Nephron (organoid): ENCODE data around the gene CCAR1.
"Not testable (repeated sequence)": the region's sequence is repeated elsewhere in the genome, so short reads cannot be mapped to it uniquely, and the experiment has no call there.

Experiments used
- H3K27ac Mint-ChIP-seq, 3 experiments: 2 replicates each; pipeline ENCODE4 v1.8.0; 2020; ENCODE audit warnings: mixed read lengths in 3 of 3, mild to moderate bottlenecking in 2 of 3, moderate library complexity in 1 of 3
- H3K27me3 Mint-ChIP-seq: 2 replicates; pipeline ENCODE4 v1.8.0; 2021; ENCODE audit warnings: low read depth, mild to moderate bottlenecking, moderate library complexity, mixed read lengths
- H3K36me3 Mint-ChIP-seq: 2 replicates; pipeline ENCODE4 v1.8.0; 2020; ENCODE audit warnings: low read depth, mixed read lengths
- H3K4me1 Mint-ChIP-seq: 2 replicates; pipeline ENCODE4 v1.8.0; 2020; ENCODE audit warnings: mixed read lengths
- H3K4me3 Mint-ChIP-seq, 3 experiments: 2 replicates each; pipeline ENCODE4 v1.8.0; 2020; ENCODE audit warnings: mild to moderate bottlenecking in 3 of 3, mixed read lengths in 3 of 3, moderate library complexity in 2 of 3
- H3K9me3 Mint-ChIP-seq: 2 replicates; pipeline ENCODE4 v1.8.0; 2020; ENCODE audit warnings: mixed read lengths
- CTCF ChIP-seq, 3 experiments: fragments of 200-600 bp; sonication (generic); IDR thresholded peaks; one replicate each; pipeline ENCODE4 v1.5.0; 2021; ENCODE audit warnings: antibody characterized with exemption in 3 of 3; ENCODE audit not compliant: unreplicated experiment in 3 of 3

Gene CCAR1

GRCh38 chr10:68759223-68759863 lies 38.3 kb downstream of the CCAR1 start:
- no peak for TF ChIP-seq CTCF (IDR thresholded peaks at IDR 0.05; ENCODE audit: unreplicated experiment in 3 of 3)
- Mint-ChIP-seq H3K27ac (no peak overlapping the region), H3K4me1 (no peaks in the 10 kb centered on the region), H3K27me3 (no peaks in the 10 kb centered on the region), H3K9me3 (no peaks in the 10 kb centered on the region), H3K4me3 (no peak overlapping the region), H3K36me3 (peaks cover 67% of the 10 kb centered on the region)

GRCh38 chr10:68759967-68760366 lies 38.9 kb downstream of the CCAR1 start:
- Mint-ChIP-seq H3K36me3 (peaks cover 72% of the 10 kb centered on the region), H3K27me3 (no peaks in the 10 kb centered on the region), H3K4me1 (no peaks in the 10 kb centered on the region), H3K27ac (no peak overlapping the region), H3K4me3 (no peak overlapping the region), H3K9me3 (no peaks in the 10 kb centered on the region)
- TF ChIP-seq CTCF (IDR thresholded peaks at IDR 0.05; ENCODE audit: unreplicated experiment in 3 of 3), result no peak

- peaks cover 58% of the 10 kb centered on the region for H3K36me3 Mint-ChIP-seq
- H3K27me3 Mint-ChIP-seq, H3K9me3 Mint-ChIP-seq, H3K4me3 Mint-ChIP-seq, H3K27ac Mint-ChIP-seq, H3K4me1 Mint-ChIP-seq: not testable (repeated sequence)
Measured at GRCh38 chr10:68767407-68767806, 46.4 kb downstream of the CCAR1 start.

- H3K4me3 Mint-ChIP-seq, result no peak overlapping the region
- peaks cover 90% of the 10 kb centered on the region for H3K36me3 Mint-ChIP-seq
- no peaks in the 10 kb centered on the region for H3K9me3 Mint-ChIP-seq
- H3K27ac Mint-ChIP-seq, result no peak overlapping the region
- no peak for TF ChIP-seq CTCF (IDR thresholded peaks at IDR 0.05; ENCODE audit: unreplicated experiment in 3 of 3)
- H3K4me1 Mint-ChIP-seq, result no peaks in the 10 kb centered on the region
- no peaks in the 10 kb centered on the region for H3K27me3 Mint-ChIP-seq
Measured at GRCh38 chr10:68781613-68782574, 60.9 kb downstream of the CCAR1 start.

- TF ChIP-seq CTCF (IDR thresholded peaks at IDR 0.05; ENCODE audit: unreplicated experiment in 3 of 3), result no peak
- H3K36me3 Mint-ChIP-seq, result peaks cover 84% of the 10 kb centered on the region
- no peaks in the 10 kb centered on the region for H3K9me3 Mint-ChIP-seq
- H3K27me3 Mint-ChIP-seq, result no peaks in the 10 kb centered on the region
- no peak overlapping the region for H3K27ac Mint-ChIP-seq
- no peaks in the 10 kb centered on the region for H3K4me1 Mint-ChIP-seq
- H3K4me3 Mint-ChIP-seq, result no peak overlapping the region
Measured at GRCh38 chr10:68784476-68784875, 63.4 kb downstream of the CCAR1 start.

GRCh38 chr10:68787813-68788212 lies 66.8 kb downstream of the CCAR1 start:
- no peak for TF ChIP-seq CTCF (IDR thresholded peaks at IDR 0.05; ENCODE audit: unreplicated experiment in 3 of 3)
- Mint-ChIP-seq H3K4me3 (no peak overlapping the region), H3K4me1 (no peaks in the 10 kb centered on the region), H3K27ac (no peak overlapping the region), H3K36me3 (peaks cover 71% of the 10 kb centered on the region), H3K27me3 (no peaks in the 10 kb centered on the region), H3K9me3 (no peaks in the 10 kb centered on the region)
